GM12875 (cell line): ENCODE measurements around the gene PTGDS.

Experiments used
- H3K4me3 ChIP-seq: one replicate; pipeline ENCODE4 v1.5.1; 2011; ENCODE audit warnings: low read depth, low read length, control low read depth
- TF ChIP-seq, protein P1 (sequence below): IDR thresholded peaks from 2 replicates; pipeline ENCODE4 v1.5.1; 2011; ENCODE audit warnings: low read depth, mild to moderate bottlenecking, control low read depth, inconsistent platforms, low read length, moderate library complexity, borderline replicate concordance; ENCODE audit not compliant: insufficient read depth

The PTGDS gene

GRCh38 chr9:136960938-136961275 is 16.4 kb upstream of the PTGDS start:
- H3K4me3 ChIP-seq, result no peak overlapping the region
- TF ChIP-seq, protein P1, sequence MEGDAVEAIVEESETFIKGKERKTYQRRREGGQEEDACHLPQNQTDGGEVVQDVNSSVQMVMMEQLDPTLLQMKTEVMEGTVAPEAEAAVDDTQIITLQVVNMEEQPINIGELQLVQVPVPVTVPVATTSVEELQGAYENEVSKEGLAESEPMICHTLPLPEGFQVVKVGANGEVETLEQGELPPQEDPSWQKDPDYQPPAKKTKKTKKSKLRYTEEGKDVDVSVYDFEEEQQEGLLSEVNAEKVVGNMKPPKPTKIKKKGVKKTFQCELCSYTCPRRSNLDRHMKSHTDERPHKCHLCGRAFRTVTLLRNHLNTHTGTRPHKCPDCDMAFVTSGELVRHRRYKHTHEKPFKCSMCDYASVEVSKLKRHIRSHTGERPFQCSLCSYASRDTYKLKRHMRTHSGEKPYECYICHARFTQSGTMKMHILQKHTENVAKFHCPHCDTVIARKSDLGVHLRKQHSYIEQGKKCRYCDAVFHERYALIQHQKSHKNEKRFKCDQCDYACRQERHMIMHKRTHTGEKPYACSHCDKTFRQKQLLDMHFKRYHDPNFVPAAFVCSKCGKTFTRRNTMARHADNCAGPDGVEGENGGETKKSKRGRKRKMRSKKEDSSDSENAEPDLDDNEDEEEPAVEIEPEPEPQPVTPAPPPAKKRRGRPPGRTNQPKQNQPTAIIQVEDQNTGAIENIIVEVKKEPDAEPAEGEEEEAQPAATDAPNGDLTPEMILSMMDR, result no peak

GRCh38 chr9:136961279-136962065 is 15.8 kb upstream of the PTGDS start:
- H3K4me3 ChIP-seq, result no peak overlapping the region
- TF ChIP-seq, protein P1, result no peak

GRCh38 chr9:136962163-136962562 is 15.1 kb upstream of the PTGDS start:
- H3K4me3 ChIP-seq, result no peak overlapping the region
- TF ChIP-seq, protein P1, result no peak

DNA sequence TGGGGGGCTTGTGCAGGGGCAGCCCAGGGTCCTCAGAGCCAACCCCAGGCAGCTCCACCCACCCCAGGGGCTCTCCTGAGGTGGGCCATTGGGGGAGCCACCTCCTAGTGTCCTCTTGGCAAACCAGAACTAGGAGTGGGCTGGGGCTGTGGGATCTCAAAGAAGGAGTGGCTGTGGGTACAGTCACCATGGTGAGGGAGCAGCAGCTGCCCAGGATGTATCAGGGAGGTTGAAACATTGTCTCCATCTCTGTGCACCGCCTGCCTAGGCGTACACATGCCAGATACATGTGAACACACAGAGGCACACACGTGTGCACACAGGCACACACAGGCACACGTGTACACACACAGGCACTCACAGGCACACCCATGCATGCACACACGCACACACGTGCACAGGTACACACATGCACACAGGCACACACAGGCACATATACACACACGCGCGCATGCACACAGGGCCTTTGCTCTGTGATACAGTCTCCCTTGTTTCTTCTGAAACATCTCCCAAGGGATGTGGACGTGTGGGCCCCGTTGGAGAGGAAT is 14.5 kb upstream of the PTGDS start:
- TF ChIP-seq, protein P1, result no peak
- no peak overlapping the region for H3K4me3 ChIP-seq

DNA sequence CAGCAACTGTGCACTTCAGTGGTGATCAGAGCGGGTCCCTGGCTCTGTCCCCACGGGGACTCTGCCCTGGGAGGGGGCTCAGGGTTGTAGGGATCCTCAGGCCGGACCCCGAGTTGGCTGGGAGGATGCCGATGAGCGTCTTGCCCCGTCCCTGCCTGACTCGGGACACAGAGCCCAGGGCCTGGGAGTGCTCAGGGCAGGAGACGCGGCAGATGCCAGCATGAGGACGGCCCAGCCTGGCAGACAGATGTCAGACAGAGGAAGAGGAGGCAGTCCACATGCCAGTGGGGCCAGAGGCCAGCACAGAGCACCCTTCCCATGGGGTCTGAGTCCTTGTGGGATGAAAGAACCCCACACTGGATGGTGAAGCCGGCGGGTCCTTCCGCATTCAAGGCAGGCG is 14.0 kb upstream of the PTGDS start:
- no peak overlapping the region for H3K4me3 ChIP-seq
- TF ChIP-seq, protein P1, result no peak

- TF ChIP-seq, protein P1, result no peak
- no peak overlapping the region for H3K4me3 ChIP-seq
Measured at GRCh38 chr9:136963751-136964150, 13.6 kb upstream of the PTGDS start.

DNA sequence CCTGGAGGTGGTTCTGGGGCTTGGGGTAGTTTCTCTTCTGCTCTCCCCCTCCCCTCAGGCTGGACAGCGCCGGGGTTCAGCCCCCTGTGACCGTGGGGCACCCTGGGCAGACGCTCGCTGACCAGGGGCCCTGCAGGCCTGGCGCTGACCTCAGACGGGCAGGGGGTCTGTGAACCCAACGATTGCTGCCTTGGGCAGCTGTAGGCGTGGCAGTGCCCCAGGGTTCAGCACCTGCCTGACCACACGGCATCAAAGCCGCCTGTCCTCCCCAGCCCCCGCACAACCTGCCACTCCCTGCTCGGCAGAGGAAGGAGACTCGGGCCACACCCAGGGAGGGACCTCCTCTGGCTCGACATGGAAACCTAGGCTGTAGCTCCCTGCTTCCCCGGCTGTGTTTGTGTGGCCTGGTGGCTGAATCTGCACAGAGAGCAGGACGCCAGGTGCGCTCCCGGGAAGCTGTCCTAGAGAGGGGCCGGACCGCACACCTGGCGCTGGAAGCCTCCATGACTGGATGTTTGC is 13.1 kb upstream of the PTGDS start:
- TF ChIP-seq, protein P1, result no peak
- H3K4me3 ChIP-seq, result no peak overlapping the region
